Activated CD4-positive, alpha-beta T cell treated with anti-CD3 and anti-CD28 coated beads for 36 hours (primary cell): ENCODE measurements around the gene COG7. TPM values are rescaled to one million over a fixed set of nuclear protein-coding genes. Genes with fewer than 3 reads are reported as not detected.
"Not testable (repeated sequence)": the region's sequence is repeated elsewhere in the genome, so short reads cannot be mapped to it uniquely, and the experiment has no call there.

Experiments
- ATAC-seq: fragments of 200-7000 bp; cut with Tn5 transposase; one replicate; pipeline ENCODE4 v1.10.0; 2021; ENCODE audit warnings: mild to moderate bottlenecking, moderate library complexity
- CTCF ChIA-PET: fragments of 350-600 bp; sonication (Branson Sonifier 250); formaldehyde crosslinking; loops from one replicate; lab custom pipeline; 2021; ENCODE audit warnings: antibody characterized with exemption; lab: Charles Lee
- POLR2A ChIA-PET: fragments of 350-600 bp; sonication (Branson Sonifier 250); formaldehyde crosslinking; loops from one replicate; lab custom pipeline; 2021; ENCODE audit warnings: antibody characterized with exemption, inconsistent platforms; lab: Charles Lee
- DNase-seq: peaks from one replicate; pipeline ENCODE4 v3.0.0-alpha.2; 2020
- H3K27ac Mint-ChIP-seq: one replicate; pipeline ENCODE4 v1.8.0; 2021; ENCODE audit warnings: mixed read lengths
- H3K27me3 Mint-ChIP-seq: one replicate; pipeline ENCODE4 v1.8.0; 2021; ENCODE audit warnings: mixed read lengths
- H3K36me3 Mint-ChIP-seq: one replicate; pipeline ENCODE4 v1.8.0; 2021; ENCODE audit warnings: low read depth, mixed read lengths
- H3K4me1 Mint-ChIP-seq: one replicate; pipeline ENCODE4 v1.8.0; 2021; ENCODE audit warnings: mixed read lengths
- H3K4me3 Mint-ChIP-seq: one replicate; pipeline ENCODE4 v1.8.0; 2021; ENCODE audit warnings: mild to moderate bottlenecking, moderate library complexity, mixed read lengths
- H3K9me3 Mint-ChIP-seq: one replicate; pipeline ENCODE4 v1.8.0; 2021; ENCODE audit warnings: low read depth, mixed read lengths
- intact Hi-C, 2 experiments: fragments of 100-400 bp; cut with DNase I in 1 of 2; cut with micrococcal nuclease in 1 of 2; formaldehyde crosslinking; loops; one replicate each; pipeline versions ENCODE4 v1.14.2 to v1.15.1; 2022 to 2024; cut with DNase I, micrococcal nuclease
- total RNA-seq, 2 experiments: library from RNA; stranded (reverse); gene quantifications; one replicate each; pipeline ENCODE4 v1.2.3, GENCODE V29; 2021

The COG7 gene
- total RNA-seq, 2 experiments from 2014 or later = 18.1 to 19.9 TPM

DNA sequence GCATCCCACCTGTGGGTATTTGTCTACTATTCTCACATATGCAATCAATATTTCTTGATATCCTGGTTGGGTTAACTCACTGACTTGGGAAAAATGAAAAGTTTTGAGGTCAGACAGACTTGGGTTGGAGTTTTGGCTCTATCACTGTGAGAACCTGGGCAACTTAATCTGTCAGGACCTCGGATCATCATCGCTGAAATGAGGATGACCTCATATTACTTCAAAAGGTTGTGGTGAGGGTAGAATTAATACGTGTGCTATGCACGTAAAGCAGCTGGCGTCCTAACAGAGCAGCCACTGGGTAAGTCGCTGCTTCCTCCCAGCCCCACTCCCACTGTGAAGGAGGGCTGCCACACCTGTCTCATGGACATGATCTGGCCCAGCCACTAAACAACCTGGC lies 57.3 kb downstream of the COG7 start:
- DNase-seq (no peak), ATAC-seq (no peak)
- no peaks in the 10 kb centered on the region for H3K9me3 Mint-ChIP-seq
- H3K36me3 Mint-ChIP-seq = peaks cover 17% of the 10 kb centered on the region
- CTCF ChIA-PET = no interaction called here
- no peaks in the 10 kb centered on the region for H3K27me3 Mint-ChIP-seq
- no peak overlapping the region for H3K4me3 Mint-ChIP-seq
- intact Hi-C loops = no loop called here
- no peaks in the 10 kb centered on the region for H3K4me1 Mint-ChIP-seq
- H3K27ac Mint-ChIP-seq = no peak overlapping the region
- POLR2A ChIA-PET = no interaction called here

DNA sequence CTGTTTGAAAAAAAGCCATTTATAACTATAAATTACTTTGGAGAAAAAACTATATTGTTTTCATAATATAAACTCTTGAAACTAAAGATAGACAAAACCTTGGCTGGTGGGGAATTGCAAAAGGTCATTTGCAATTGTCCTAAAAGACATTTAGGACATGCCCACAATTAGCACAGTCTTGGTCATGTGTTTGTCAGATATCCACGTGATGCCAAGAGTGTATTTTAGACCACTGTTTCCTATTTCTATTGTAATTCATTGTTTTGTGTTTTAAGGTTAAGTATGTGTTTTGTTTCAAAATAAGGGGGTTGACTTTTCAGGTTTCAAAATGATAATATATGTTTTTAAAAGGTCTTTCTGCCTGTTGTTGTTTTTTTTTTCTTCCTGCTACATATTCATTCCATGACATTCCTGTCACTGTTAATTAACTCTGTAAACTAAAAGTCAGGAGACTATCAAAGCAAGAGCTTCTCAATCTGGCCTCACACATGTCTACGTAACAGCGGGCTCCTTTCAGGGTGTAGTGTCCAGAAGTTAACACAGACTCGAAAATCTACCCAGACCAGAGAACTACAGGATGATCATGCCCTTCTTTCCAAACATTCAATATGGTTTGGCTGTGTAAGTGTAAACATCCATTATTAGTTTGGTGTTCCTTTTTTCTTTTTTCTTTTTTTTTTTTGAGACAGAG lies 58.7 kb downstream of the COG7 start:
- no peak overlapping the region for H3K27ac Mint-ChIP-seq
- DNase-seq (no peak), ATAC-seq (no peak)
- no peaks in the 10 kb centered on the region for H3K27me3 Mint-ChIP-seq
- CTCF ChIA-PET = no interaction called here
- POLR2A ChIA-PET = no interaction called here
- no peaks in the 10 kb centered on the region for H3K9me3 Mint-ChIP-seq
- H3K36me3 Mint-ChIP-seq = peaks cover 16% of the 10 kb centered on the region
- intact Hi-C loops = no loop called here
- H3K4me1 Mint-ChIP-seq = no peaks in the 10 kb centered on the region
- no peak overlapping the region for H3K4me3 Mint-ChIP-seq

DNA sequence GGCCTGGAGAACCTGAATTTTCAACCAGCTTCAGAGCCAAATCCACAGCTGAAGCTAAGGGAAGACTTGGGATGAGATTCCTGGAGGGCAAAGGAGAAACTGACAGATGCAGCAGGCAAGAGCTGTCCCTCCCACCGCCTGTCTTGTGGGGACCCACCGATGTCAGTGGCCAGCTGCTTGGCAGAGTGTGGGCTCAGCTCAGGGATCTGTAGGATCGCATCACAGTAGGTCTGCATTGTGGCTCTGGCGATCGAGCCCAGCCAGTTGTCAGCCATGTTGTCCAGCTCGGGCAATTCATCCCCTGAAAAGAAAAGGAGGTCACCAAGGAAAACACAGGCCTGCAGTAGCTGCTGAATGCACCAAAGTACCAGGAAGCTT lies 60.8 kb downstream of the COG7 start:
- ATAC-seq (no peak), DNase-seq (no peak)
- Mint-ChIP-seq H3K9me3 (no peaks in the 10 kb centered on the region), H3K27me3 (no peaks in the 10 kb centered on the region), H3K4me3 (no peak overlapping the region), H3K36me3 (peaks cover 16% of the 10 kb centered on the region), H3K27ac (no peak overlapping the region), H3K4me1 (no peaks in the 10 kb centered on the region)
- intact Hi-C loops = no loop called here
- ChIA-PET CTCF (interaction anchor here (0.6 kb wide), 1 partner anchor 435 kb away, joined by 4 read pairs; no protein-coding TSS in a partner anchor), POLR2A (no interaction called here)

DNA sequence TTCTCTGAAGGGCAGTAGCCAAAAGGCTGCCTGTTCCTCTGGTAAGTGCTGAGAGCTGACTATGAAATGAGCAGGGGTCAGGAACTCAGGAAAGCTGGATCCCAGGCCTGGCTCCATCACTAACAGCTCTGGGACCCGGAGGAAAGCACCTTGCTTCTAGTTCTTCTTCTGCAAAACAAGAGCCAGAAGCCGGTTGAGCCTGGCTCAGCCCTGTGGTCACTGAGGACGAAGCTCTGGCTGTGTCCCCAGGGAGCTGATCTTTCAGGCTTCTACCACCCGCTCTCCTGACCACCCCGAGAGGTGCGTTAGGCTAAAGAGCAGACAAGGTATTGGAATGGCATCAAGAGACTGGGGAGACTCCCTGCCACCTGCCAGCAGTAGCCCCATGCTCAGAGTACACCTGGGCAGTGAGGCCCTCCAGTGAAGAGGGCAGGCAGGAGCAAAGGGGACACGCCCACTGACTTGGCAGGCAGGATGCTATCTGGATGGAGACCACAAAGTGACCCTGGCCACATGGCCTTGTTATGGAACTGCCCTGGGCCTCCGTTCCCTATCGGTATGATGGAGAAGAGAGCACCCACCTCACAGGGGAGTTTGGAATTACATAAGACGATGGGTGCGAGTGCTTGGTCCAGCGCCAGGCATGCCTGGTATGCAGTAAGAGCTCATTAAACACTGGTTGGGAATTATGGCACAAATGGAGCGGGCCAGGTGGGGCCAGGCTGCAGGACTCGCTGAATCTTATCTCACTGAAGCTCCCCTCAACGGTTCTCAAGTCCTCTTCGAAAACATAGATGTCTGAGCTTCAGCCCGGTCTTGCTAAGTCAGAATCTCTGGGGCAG lies 61.4 kb downstream of the COG7 start:
- DNase-seq = no peak
- Mint-ChIP-seq H3K4me3 (no peak overlapping the region), H3K36me3 (peaks cover 16% of the 10 kb centered on the region), H3K9me3 (no peaks in the 10 kb centered on the region), H3K27me3 (no peaks in the 10 kb centered on the region), H3K4me1 (no peaks in the 10 kb centered on the region), H3K27ac (no peak overlapping the region)
- ChIA-PET CTCF (interaction anchor here (0.6 to 1.2 kb wide), 2 partner anchors 44 to 435 kb away, joined by 4 to 6 read pairs; no protein-coding TSS in a partner anchor), POLR2A (no interaction called here)
- no peak for ATAC-seq
- intact Hi-C loops = no loop called here

DNA sequence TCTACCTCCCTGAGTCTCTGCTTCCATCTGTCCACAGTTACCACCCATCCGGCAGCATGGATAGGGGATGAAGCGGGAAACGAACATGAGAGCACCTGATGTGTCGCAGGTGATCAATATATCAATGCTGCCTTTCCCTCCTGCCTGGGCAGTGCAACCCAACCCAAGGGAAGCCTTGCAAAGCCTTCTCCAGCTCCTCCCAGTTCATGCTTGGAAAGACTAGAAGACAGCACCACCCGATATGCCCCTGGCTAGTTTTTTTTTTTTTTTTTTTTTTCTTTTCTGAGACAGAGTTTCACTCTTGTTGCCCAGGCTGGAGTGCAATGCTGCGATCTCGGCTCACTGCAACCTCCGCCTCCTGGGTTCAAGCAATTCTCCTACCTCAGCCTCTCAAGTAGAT lies 63.1 kb downstream of the COG7 start:
- DNase-seq, H3K27me3 Mint-ChIP-seq, H3K4me1 Mint-ChIP-seq, H3K9me3 Mint-ChIP-seq, intact Hi-C loops, ATAC-seq, H3K4me3 Mint-ChIP-seq, H3K27ac Mint-ChIP-seq, CTCF ChIA-PET: not testable (repeated sequence)
- POLR2A ChIA-PET = interaction anchor here (0.6 kb wide), 1 partner anchor 29 kb away, joined by 3 read pairs; no protein-coding TSS in a partner anchor
- H3K36me3 Mint-ChIP-seq = peaks cover 16% of the 10 kb centered on the region

DNA sequence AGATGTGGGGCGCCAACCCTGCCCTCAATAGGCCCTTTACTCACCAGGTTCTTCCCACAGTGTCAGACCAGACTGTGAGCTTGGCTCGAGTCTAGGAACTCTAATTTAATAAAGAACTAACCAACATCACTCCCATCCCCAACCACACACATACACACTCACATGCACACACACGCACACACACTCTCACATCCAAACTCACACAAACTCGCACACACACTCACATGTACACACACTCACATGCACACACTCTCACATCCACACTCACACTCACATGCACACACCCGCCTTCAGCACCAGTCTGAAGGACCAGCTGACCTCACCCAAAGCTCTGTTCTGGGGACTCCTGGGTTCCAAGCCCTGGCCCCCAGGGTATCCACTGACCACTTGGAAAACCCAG lies 63.8 kb downstream of the COG7 start:
- ATAC-seq (no peak), DNase-seq (no peak)
- CTCF ChIA-PET = interaction anchor here (0.6 kb wide), 1 partner anchor 206 kb away, joined by 3 read pairs; no protein-coding TSS in a partner anchor
- intact Hi-C loops = no loop called here
- H3K27ac Mint-ChIP-seq = no peak overlapping the region
- H3K9me3 Mint-ChIP-seq = no peaks in the 10 kb centered on the region
- POLR2A ChIA-PET = no interaction called here
- no peaks in the 10 kb centered on the region for H3K4me1 Mint-ChIP-seq
- H3K36me3 Mint-ChIP-seq = peaks cover 13% of the 10 kb centered on the region
- H3K4me3 Mint-ChIP-seq = no peak overlapping the region
- H3K27me3 Mint-ChIP-seq = no peaks in the 10 kb centered on the region

DNA sequence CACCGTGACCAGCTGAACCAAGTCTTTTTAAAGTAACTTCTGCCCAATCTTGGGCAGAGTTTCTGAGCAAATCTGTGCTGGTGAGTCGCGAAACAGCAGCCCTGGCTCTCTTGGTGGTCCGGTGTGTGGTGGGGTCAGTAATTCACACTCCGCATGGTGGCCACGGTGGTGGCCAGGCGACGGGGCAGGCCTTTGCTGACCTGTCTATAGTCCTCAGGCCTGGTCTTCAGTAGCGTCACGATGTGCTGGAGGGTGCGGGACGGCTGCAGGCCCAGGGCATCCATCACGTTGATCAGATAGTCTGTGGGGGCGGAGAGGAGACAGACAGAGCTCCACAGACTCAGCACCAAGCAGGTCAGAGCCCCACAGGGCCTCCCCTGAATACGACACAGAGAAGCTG lies 64.2 kb downstream of the COG7 start:
- intact Hi-C loops = no loop called here
- H3K9me3 Mint-ChIP-seq = no peaks in the 10 kb centered on the region
- no peak for ATAC-seq
- no peak for DNase-seq
- peaks cover 13% of the 10 kb centered on the region for H3K36me3 Mint-ChIP-seq
- no peaks in the 10 kb centered on the region for H3K27me3 Mint-ChIP-seq
- no peak overlapping the region for H3K4me3 Mint-ChIP-seq
- H3K4me1 Mint-ChIP-seq = no peaks in the 10 kb centered on the region
- POLR2A ChIA-PET = no interaction called here
- H3K27ac Mint-ChIP-seq = no peak overlapping the region
- CTCF ChIA-PET = interaction anchor here (0.6 kb wide), 1 partner anchor 205 kb away, joined by 3 read pairs; no protein-coding TSS in a partner anchor

DNA sequence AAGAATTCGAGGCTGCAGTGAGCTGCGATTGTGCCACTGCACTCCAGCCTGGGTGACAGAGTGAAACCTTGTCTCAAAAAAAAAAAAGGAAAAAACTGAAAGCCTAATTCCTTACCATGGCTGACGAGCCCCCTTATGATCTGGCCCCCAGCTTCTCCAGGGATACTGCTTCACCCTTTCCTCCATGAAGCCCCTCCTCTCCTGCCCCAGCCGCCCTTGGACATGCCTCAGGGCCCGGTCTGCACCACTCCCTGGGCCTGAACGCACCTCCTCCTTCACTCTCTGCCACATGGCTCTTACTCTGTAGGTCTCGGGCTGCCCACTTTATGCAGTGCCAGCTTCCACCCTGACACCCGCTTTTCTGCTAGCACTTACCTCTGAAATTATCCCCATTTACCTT lies 65.3 kb downstream of the COG7 start:
- no peak overlapping the region for H3K27ac Mint-ChIP-seq
- H3K9me3 Mint-ChIP-seq = no peaks in the 10 kb centered on the region
- ATAC-seq (no peak), DNase-seq (no peak)
- peaks cover 13% of the 10 kb centered on the region for H3K36me3 Mint-ChIP-seq
- CTCF ChIA-PET = no interaction called here
- no peaks in the 10 kb centered on the region for H3K4me1 Mint-ChIP-seq
- intact Hi-C loops = no loop called here
- H3K27me3 Mint-ChIP-seq = no peaks in the 10 kb centered on the region
- H3K4me3 Mint-ChIP-seq = no peak overlapping the region
- POLR2A ChIA-PET = no interaction called here

DNA sequence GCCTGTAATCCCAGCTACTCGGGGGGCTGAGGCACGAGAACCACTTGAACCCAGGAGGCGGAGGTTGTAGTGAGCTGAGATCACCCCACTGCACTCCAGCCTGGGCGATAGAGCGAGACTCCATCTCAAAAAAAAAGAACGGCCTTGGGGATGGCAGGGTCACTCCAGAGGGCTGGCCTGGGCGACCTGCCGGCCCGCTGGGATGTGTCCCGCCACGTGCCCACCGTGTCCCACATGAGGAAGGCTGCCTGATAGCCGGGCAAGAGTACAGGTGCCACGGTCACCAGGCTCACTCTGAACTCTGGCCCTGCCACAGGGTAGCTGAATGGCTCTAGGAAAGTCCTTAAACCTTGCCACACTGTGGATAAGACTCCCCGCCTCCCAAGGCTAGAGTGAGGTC lies 67.5 kb downstream of the COG7 start:
- H3K36me3 Mint-ChIP-seq = peaks cover 6% of the 10 kb centered on the region
- ATAC-seq (no peak), DNase-seq (no peak)
- ChIA-PET CTCF (interaction anchor here (0.6 kb wide), 1 partner anchor 103 kb away, joined by 3 read pairs; no protein-coding TSS in a partner anchor), POLR2A (no interaction called here)
- no peaks in the 10 kb centered on the region for H3K27me3 Mint-ChIP-seq
- intact Hi-C loops = no loop called here
- H3K9me3 Mint-ChIP-seq = no peaks in the 10 kb centered on the region
- H3K4me3 Mint-ChIP-seq = no peak overlapping the region
- H3K4me1 Mint-ChIP-seq = no peaks in the 10 kb centered on the region
- H3K27ac Mint-ChIP-seq = no peak overlapping the region

DNA sequence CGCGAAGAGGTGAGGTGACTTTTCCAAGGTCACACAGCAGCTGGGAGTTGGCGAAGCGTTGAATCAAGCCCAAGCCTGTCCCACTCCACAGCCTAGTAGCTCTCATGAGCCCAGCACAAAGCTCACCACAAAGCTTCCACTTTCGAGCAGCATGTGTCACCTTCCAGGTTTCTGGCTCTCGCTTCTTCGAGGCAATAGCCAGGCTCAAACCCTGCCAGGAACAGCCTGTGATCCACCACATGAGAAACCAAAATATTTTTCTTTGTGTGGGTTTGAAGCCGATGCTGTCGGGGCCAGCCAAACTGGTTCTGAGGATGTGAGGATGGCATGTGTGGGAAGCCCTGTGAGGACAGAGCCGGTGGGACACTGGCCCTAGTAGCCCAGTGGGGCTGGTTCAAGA lies 68.1 kb downstream of the COG7 start:
- no peak overlapping the region for H3K4me3 Mint-ChIP-seq
- CTCF ChIA-PET = no interaction called here

DNA sequence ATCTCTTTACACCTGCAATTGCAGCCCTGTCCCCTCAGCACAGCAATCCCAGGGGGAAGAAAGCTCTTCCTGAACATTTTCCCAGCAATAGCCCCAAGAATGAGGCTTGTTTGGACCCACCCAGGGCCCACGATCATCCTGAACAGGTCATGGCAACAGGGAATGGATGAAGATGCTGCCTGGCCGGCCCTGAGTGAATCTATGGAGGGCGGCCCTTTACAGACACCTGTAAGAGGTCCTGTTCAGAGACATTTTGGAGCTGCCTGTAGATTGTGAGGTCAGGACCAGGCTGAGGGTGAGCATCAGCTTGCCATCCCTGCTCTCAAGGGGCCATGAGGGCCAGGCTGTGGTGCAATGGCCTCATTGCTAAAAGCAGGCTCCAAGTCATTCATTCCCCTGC lies 69.1 kb downstream of the COG7 start:
- intact Hi-C loops = no loop called here
- ChIA-PET POLR2A (no interaction called here), CTCF (no interaction called here)
- no peak overlapping the region for H3K4me3 Mint-ChIP-seq
- peaks cover 2% of the 10 kb centered on the region for H3K36me3 Mint-ChIP-seq
- ATAC-seq = no peak
- H3K9me3 Mint-ChIP-seq = no peaks in the 10 kb centered on the region
- H3K4me1 Mint-ChIP-seq = no peaks in the 10 kb centered on the region
- no peaks in the 10 kb centered on the region for H3K27me3 Mint-ChIP-seq
- no peak overlapping the region for H3K27ac Mint-ChIP-seq
- no peak for DNase-seq

More for the DNA sequence above, 68.1 kb downstream of the COG7 start:
- POLR2A ChIA-PET = no interaction called here
- Mint-ChIP-seq H3K27me3 (no peaks in the 10 kb centered on the region), H3K27ac (no peak overlapping the region), H3K36me3 (peaks cover 4% of the 10 kb centered on the region), H3K4me1 (no peaks in the 10 kb centered on the region), H3K9me3 (no peaks in the 10 kb centered on the region)
- no peak for ATAC-seq
- DNase-seq = no peak
- intact Hi-C loops = no loop called here

DNA sequence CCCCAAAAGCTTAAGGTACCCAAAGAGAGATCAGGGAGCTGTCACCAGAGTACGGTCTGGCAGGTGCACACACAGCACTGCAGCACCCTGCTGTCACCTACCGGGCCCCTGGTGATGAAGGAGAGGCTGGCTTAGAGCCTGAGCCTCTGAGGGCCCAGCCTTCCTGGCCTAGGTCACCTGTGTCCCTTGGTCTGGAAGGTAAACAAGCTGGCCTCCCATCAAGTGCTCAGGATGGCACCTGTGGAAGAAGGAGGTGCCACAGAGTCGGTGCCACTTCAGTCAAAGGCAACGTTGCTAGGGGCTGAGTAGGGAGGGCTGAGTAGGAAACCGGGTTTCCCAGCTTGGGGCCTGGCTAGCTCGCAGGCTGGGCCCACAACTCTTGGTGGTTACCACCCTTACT lies 70.7 kb downstream of the COG7 start:
- POLR2A ChIA-PET = interaction anchor here (0.6 kb wide), 1 partner anchor 81 kb away, joined by 3 read pairs; no protein-coding TSS in a partner anchor
- H3K4me3 Mint-ChIP-seq = no peak overlapping the region
- H3K9me3 Mint-ChIP-seq = no peaks in the 10 kb centered on the region
- no peaks in the 10 kb centered on the region for H3K4me1 Mint-ChIP-seq
- ATAC-seq = no peak
- H3K27ac Mint-ChIP-seq = no peak overlapping the region
- no peaks in the 10 kb centered on the region for H3K27me3 Mint-ChIP-seq
- DNase-seq = no peak
- intact Hi-C loops = no loop called here
- CTCF ChIA-PET = no interaction called here
- no peaks in the 10 kb centered on the region for H3K36me3 Mint-ChIP-seq
